Skin epidermis (tissue), 12 donors: ENCODE results near the gene ARID3B.

Source experiments
- H3K27ac ChIP-seq, 21 experiments: fragments of 200-600 bp; sonication (generic) in 11 of 21; one replicate each; pipeline ENCODE4 v1.5.0; 2020; ENCODE audit warnings: mild to moderate bottlenecking in 3 of 21, inconsistent platforms in 2 of 21, moderate library complexity in 2 of 21
- H3K4me3 ChIP-seq, 7 experiments: fragments of 200-600 bp; sonication (generic) in 2 of 7; one replicate each; pipeline ENCODE4 v1.5.0; 2020; ENCODE audit warnings: inconsistent platforms in 2 of 7, mild to moderate bottlenecking in 2 of 7, moderate library complexity in 1 of 7

ARID3B gene

DNA sequence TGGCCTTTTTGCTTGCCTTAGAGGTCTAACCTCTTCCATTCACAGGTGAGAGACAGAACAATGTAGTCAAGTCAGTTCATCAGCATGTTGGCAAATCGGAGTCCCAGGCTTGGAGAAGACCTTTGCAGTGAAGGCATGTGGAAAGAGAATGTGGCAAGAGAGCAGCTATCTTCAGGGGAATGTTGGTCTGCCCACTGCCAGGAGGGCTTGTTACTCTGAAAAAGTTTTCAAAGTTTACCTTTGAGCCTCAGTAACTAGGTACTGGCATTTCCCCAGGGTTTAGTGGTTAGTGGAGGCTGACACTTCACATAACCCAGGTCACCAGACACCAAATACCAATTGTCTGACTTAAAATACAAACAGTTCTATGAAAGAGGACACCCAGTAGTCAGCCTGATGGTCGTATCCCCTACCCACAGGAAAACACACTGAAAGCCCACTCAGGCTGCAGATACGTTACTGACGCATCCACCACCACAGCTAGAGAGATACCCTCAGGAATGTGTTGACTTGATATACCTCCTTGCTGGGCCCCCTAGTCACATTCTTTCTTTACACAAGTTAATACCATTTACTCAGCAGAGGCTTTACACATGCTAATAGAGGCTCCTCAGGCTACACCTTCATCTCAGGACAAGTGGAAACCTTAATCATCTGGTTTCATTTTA is 9.7 kb upstream of the ARID3B start:
- no peak overlapping the region for H3K27ac ChIP-seq
- H3K4me3 ChIP-seq, result no peak overlapping the region

DNA sequence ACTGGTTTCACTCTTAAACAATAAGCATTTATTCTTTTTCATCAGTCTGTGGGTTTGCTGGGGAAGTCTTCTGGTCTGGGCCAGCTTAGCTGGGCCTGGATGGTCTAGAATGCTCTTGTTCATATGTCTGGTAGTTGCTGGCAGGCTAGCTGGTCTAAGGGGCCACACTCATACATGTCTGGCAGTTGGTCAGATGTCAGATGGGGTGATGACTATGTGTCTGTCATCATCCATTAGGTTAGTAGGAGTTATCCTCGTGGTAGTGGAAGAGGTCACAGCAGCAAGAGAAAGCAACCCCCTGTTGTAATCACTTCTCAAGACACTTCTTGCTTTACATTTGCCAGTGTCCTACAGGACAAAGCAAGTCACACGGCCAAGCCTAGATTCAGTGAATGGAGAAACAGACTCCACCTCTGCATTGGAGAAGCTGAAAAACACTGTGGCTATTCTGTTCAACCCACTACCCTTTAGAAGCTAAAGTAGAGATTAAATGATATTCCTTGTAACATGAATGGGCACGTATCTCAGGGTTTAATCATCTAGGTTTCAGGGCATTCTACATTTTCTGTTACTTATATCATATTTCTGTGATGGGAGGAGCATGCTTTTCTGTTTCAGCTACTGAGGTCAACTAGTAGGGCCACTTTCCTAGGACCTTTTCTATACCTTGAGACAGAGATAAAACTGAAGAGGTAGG is 5.5 kb upstream of the ARID3B start:
- Histone ChIP-seq H3K4me3 (no peak overlapping the region), H3K27ac (no peak overlapping the region)

DNA sequence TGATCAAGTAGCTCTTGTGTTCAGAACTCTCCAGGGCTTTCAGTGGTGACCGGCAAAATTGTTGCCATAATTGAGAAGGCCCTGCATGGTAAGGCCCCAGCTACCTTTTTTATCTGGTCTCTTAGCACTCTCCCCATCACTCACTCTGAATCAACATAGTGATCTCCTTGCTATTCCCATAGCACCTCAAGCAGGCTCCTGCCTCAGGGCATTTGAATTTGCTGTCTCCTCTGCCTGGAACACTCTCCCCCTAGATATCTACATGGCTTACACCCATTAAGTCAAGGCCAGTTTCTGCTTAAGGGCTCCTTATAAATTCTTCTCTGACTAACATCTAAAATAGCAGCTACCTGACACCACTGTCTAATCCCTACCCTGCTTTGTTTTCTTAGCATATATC is 3.3 kb upstream of the ARID3B start:
- Histone ChIP-seq H3K4me3 (no peak overlapping the region), H3K27ac (no peak overlapping the region)

DNA sequence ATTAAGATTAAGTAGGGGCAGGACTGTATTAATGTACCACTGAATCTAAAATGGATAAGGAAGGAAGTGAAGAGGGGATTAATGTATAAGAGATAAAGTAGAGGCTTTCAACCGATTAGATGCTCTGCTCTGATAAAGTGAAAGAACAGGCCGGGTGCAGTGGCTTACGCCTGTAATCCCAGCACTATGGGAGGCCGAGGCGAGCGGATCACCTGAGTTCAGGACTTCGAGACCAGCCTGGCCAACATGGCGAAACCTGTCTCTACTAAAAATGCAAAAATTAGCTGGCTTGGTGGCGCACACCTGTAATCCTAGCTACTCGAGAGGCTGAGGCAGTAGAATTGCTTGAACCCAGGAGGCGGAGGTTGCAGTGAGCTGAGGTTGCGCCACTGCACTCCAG is 1.5 kb upstream of the ARID3B start:
- Histone ChIP-seq H3K27ac (peak overlapping the region in 1 of 21 experiments; percentile 69), H3K4me3 (peak overlapping the region in 1 of 7 experiments; percentile 87)

DNA sequence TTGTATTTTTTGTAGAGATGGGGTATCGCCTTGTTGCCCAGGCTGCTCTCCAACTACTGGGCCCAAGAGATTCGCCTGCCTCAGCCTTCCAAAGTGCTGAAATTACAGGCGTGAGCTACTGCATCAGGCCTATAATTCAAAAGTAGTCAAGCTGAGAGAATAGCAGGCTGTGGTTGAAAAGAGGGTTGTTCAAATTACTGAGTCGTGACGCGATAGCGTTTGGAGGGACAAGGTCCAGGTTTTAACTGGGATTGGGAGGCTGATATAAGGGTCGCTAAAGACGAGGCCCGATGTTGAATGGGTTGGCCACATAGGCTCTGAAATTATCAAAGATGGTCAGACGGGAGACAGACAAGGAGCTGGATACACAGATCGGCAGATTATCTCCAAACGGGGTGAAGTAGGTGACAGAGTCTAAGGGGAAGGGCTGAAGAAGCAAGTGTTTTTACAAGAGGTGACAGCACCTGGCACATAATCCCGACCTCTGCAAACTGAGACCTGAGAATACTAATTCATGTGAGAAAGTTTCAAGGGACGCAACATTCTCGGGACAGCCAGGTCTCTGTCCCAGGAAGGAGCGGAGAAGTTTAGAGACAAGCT is 759 bp upstream of the ARID3B start:
- Histone ChIP-seq H3K4me3 (peak overlapping the region; percentile 70 to 88 (median 80)), H3K27ac (peak overlapping the region in 18 of 21 experiments; percentile 29 to 86 (median 73))

DNA sequence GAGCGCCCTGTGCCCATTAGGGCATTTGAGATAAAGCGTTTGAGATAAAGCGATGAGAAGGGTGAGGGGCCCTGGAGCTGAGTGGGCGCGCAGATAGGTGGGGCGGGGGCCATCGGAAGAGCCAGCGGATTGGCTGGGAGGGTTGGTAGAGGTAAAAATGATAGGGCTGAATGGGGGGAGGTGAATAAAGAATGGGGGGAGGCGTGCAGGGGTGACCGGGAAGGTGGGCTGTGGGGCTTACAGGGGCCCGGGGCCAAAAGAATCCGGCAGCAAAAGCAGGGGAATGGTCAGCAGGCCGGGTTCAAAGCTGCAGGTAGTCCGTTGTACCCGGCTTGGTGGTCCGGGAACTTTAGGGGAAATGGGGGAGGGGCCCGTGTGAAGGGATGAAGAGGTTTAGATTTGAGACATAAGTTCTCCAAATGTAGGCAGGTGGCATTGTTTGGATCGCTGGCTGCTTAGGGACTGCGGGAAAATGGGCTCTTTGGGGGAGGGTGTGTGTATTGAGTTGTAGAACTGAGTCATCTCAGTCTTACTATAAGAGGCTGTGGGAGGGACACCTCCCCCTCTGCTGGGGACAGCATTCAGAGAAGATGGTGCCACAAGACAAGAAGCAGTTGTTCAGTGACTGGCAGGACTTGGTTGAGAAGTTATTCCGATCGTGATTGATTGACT is 610 bp downstream of the ARID3B start:
- Histone ChIP-seq H3K4me3 (peak overlapping the region; percentile 70 to 88 (median 80)), H3K27ac (peak overlapping the region in 20 of 21 experiments; percentile 62 to 91 (median 78))

DNA sequence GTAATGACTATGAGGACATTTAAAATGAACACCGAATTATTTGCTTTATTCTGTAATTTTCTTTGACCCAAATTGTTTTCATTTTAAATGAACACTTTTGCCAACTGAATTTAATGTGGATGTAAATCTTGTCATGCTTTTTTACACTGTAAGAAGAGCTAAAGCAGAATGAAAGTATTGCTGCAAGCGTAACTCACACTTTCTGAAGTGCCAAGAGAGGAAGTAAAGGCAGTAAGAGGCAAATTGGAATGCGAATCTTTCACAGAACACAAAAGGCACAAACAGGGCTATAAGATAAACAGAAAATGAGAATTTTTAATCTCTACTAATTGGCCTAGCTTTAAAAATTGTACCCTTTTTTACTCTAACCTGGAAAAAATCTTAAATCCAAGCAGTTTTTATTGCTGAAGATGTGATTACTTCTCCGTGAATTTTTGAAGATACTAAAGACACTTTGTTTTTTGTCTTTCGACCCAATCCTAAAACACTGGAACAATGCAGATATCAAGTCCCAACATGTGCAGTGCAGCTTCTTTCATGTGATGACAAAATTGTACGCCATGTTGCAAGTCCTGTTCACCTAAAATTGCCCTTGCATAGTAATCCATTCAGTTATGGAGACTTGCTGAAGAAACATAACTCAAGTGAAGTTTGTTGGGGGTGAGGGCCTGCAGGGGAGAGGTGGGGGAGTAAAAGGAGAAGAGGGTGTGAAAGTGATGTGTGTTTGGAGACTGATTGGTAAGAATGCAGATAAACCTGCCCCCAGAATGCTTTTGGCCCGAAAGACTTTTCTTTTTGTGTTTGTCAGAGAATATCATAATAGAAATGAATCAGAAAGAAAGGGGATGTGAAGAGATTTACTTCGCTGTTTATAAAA is 1.4 kb downstream of the ARID3B start:
- peak overlapping the region in 6 of 7 experiments; percentile 70 to 88 (median 84) for H3K4me3 ChIP-seq
- peak overlapping the region in 7 of 21 experiments; percentile 74 to 91 (median 85) for H3K27ac ChIP-seq

DNA sequence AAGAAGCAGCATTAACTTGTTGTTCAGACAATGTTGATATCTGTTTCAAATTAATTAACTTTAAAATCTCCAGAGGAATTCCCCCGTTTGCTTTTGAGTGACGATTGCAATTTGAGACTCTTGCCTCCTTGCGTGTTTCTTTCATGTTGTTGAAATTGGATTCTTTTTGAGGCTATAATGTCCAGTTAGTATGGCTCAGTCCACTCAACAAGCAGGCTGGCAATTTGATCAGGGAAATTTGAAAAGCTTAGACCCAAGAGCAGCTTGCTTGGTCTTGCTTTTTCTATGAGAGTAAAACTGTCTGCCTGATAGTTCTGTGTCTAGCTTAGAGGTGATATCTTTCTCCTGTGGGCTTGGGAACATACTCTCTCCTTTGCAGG is 2.0 kb downstream of the ARID3B start:
- H3K27ac ChIP-seq, result peak overlapping the region in 1 of 21 experiments; percentile 91
- H3K4me3 ChIP-seq, result peak overlapping the region in 1 of 7 experiments; percentile 2

DNA sequence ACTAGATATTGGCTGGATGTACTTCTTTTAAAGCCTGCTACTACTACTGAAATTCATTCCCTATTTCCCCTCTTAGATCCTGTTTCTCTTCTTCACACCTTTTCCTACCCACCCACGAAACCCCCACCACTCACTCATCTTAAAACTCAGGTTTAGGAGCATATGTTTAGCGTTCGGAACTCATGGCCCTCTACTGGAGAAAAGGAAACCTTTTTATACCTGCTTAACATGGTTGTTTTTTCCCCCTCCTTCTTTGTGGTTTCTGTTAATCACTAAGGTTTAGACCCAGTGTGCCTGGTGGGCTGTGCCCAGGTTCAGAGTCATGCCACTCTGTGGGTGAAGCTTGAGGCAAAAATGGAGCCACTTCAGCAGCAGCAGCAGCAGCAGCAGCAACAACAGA is 2.6 kb downstream of the ARID3B start:
- H3K4me3 ChIP-seq, result no peak overlapping the region
- H3K27ac ChIP-seq, result no peak overlapping the region

DNA sequence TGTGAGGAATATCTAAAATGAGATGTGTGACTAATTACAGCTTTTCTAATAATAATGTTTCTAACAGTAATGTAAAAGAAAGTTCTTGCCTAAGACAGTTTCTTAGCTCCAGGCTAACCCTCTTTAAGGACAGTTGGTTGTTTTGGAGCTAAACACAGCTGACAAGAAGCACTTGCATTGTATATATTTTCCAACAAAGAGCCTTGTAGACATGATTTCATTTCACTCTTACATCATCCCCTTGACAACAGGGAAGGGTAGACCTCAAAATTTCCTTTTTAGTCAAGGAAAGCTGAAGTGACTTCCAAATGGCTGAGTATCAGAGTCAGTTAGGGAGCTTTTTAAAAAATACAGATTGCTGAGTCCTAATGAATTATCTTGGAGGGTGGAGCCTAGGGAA is 4.1 kb downstream of the ARID3B start:
- H3K27ac ChIP-seq, result no peak overlapping the region
- no peak overlapping the region for H3K4me3 ChIP-seq

DNA sequence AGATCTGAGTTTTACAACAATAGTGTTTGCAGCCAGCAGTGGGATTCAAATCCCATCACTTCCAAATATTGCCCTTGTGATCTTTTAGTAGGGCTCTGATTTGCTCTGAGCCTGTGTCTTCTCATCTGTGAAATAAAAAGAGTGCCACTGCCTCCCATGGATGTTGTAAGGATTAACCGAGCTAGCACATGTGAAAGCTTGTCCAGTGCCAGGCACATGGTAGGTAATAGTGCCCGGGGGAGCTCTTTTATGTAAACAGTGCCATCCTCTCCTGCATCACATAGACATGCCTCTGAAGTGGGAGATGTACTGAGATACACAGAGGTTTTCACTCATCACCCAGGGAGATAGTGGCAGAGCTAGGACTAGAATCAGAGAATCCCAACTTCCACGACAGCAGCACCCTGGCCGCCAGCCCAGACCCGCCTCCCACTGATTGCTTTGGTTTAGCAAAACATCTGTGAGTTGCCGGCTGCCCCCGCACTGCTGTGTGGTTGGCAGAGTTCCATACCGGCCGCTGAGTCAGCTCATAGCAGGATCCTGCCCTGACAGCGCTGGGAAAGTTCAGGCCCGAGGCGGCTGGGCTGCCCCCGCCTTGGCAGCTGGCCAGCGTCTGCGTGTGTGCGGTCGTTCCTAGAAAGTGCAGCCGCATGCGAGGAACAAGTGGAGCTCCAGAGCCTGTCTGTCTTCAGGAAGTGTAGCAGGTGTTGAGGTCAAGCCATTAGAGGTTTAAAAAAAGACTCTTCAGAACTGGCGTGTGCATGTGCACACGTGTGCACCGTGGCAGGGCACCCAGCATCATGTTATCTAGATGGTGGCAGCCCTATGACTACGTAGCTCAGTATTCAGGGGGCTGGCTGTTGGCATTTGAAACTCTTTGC is 5.0 kb downstream of the ARID3B start:
- no peak overlapping the region for H3K4me3 ChIP-seq
- peak overlapping the region in 1 of 21 experiments; percentile 1 for H3K27ac ChIP-seq

DNA sequence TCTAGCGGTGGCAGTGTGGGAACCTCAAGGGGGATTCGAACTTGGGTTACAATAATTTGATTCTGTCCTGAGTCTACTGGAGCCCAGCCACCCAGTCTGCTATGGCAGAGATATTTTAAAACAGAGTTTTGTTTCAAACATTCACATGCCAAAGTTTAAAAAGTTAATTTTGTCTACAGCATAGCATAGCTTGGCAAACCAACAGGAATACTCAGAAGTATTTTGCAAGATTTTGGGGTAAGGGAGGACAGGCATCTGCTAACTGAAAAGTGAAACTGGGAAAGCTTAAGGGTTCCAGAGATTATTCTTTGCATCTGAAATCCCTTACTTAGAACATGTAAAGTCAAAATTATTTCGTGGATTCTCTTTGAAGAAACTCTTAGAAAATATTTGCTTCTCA is 6.6 kb downstream of the ARID3B start:
- H3K4me3 ChIP-seq, result no peak overlapping the region

DNA sequence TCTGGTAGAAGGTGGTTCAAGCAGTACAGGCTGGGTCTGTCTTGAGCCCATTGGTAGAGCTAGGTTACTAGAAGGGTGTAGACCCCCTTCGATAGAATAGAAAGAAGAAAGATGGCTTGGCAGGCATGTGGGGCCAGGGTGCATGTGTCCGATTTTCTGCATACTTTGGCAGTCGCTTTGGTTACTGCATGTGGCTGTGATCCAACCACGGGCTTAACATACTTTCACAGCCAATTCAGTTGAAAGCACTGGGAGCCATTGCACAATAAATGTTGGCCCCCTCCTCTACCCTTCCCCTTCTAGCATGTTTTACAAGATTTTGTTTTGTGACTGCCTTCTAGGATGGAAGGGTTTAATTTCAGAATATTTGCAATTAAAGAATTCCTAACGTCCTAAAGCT is 7.2 kb downstream of the ARID3B start:
- no peak overlapping the region for H3K4me3 ChIP-seq
- H3K27ac ChIP-seq, result no peak overlapping the region

More for the DNA sequence above, 6.6 kb downstream of the ARID3B start:
- no peak overlapping the region for H3K27ac ChIP-seq

DNA sequence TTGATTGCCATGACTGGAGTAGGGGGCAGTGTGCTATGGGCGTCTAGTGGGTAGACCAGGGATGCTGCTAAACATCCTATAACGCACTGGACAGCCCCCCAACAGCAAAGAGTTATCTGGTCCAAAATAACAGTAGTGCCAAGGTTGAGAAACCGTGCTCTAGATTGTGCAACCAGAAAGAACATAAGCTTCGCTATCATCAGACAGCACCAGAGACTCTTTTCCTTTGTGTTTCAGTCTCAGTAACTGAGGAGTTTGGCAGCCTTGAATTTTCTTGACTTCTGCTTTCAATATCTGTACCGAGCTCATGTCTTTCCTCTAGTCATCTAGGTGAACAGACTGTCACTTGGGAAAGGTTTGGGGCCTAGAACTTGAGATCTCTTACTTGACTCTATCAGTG is 8.8 kb downstream of the ARID3B start:
- no peak overlapping the region for H3K27ac ChIP-seq

DNA sequence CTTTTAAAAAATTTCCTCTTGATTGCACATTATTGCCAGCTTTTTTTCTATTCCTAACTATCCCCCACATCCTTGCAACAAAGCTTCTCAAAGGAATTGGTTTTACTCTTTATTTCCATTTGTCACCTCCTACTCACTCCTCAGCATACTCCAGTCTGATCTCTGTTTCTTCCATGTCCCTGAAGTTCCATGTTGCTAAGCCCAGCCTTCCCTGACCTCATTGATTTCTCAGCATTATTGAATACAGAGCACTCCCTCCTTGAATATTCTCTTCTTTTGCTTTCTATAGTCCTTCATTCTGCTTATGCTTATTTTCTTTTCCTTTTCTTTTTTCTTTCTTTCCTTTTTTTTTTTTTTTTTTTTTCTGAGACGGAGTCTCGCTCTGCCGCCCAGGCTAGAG is 10.7 kb downstream of the ARID3B start:
- H3K27ac ChIP-seq, result no peak overlapping the region
- no peak overlapping the region for H3K4me3 ChIP-seq

More for the DNA sequence above, 8.8 kb downstream of the ARID3B start:
- no peak overlapping the region for H3K4me3 ChIP-seq

DNA sequence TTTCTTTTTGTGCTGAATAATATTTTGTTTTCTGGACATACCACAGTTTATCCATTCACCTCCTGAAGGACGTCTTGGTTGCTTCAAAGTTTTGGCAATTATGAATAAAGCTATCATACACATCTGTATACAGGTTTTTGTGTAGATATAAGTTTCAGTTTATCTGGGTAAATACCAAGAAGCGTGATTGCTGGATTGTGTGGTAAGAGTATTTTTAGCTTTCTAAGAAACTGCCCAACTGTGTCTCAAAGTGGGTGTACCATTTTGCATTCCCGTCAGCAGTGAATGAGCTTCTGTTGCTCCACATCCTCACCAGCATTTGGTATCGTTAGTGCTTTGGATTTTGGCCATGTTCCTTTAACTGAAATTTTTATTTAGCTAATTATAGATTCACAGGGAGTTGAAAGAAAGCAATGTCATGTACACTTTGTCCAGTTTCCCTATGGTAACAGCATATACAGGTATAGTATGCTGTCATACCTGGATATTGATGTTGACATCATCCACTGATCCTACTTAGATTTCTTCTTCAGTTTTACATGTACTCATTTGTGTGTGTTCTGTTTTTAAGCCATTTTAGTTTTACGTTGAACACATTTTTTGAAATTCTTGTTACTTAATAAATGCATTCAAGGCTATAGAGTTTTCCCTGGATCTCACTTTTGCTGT is 11.9 kb downstream of the ARID3B start:
- Histone ChIP-seq H3K4me3 (no peak overlapping the region), H3K27ac (no peak overlapping the region)

DNA sequence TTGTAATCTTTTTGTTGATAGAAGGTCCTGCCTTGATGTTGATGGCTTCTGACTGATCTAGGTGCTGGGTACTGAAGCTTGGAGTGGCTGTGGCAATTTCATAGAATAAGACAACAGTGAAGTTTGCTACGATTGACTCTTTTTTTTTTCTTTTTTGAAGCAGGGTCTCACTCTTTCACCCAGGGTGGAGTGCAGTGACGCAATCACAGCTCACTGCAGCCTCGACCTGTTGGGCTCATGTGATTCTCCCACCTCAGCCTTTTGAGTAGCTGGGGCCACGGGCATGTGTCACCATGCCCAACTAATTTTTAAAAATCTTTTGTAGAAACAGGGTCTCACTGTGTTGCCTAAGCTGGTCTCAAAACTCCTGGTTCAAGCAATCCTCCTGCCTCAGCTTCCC is 14.2 kb downstream of the ARID3B start:
- no peak overlapping the region for H3K27ac ChIP-seq
- no peak overlapping the region for H3K4me3 ChIP-seq

DNA sequence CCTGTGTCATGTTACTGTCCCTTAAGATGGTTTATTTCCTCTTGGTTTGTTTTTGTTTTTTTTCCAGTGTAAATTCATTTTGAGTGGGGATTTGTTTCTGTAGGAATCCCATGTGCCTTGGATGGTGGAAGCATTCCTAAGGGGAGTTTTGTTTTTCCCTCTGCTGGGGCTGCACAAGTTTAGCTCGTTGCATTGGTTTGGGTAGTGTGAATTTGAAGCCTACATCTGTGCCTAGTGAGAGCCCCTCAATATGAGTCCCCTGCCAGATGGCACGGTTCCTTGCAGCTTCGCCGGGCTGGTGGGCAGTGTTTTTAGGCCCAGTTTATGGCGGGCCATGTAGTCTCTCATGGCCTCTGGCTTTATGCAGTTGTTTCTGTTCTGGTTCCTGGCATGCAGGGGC is 17.7 kb downstream of the ARID3B start:
- Histone ChIP-seq H3K4me3 (no peak overlapping the region), H3K27ac (no peak overlapping the region)
